ENCODE results near the gene ELAVL3.
A peak's percentile ranks its signal among the peaks of the same experiment; 100 is the strongest.

ELAVL3 gene

DNA sequence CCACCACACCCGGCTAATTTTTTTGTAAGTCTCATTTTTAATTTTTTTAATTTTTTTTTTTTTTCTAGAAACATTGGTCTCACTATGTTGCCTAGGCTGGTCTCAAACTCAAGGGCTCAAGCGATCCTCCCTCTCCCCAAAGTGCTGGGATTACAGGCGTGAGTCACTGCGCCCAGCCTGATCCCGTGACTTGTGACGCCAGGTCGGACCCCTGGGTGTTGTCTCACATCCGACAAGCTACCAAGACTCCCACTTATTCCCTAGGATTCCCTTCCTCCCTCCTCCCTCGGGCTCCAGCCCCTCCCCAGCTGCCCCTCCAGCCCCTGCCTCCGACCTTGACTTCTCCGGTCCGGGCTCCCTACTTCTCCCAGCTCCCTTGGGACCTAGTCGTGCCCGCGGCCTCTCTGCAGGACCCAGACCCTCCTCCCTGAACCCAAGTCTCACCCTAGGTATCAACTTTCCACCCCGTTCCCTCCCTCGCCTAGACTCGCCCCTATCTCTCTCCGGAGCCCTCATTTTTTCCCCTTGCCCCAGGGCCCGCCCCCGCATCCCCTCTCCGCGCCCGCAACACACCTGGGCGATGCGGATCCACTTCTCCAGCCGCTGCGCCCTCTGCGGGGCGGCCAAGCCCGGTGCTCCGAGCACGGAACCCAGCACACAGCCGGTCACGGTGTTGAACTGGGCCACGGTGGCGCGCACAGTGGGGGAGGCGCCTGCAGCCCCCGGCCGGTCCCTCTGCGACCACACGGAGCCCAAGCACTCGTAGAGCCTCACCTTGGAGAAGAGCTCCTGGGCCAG, 74.8 kb downstream of the ELAVL3 start:
- peak; percentile 52 to 60 for DNase-seq

DNA sequence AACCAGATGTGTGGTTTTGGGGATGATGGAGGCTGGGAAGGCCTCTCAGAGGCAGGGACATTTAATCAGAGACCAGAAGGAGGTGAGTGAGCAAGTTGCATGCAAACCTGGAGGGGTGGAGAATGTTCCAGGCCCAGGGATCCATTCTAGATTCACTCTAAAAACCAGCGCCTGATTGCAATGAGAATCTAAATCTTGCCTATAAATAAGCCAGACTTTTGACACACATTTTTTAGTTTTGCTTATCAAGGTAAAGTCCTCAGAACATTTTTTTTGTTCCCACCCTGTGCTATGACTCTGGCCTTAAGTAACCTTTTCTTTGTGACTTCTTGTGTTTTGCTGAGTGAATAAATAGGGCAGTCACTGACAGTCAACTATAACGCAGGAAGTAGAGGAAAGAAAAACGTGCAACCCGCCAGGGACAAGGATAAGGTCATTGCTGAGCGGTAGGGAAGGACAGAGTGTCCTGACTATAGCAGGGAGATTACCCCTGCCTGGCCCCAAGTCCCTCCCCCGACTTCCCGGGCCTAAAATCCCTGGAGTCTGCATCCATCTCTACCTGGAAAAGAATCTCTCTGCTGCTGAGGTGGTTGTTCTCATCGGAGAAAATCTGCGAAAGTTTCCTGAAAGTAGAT, 76.1 kb downstream of the ELAVL3 start:
- no peak for DNase-seq

DNA sequence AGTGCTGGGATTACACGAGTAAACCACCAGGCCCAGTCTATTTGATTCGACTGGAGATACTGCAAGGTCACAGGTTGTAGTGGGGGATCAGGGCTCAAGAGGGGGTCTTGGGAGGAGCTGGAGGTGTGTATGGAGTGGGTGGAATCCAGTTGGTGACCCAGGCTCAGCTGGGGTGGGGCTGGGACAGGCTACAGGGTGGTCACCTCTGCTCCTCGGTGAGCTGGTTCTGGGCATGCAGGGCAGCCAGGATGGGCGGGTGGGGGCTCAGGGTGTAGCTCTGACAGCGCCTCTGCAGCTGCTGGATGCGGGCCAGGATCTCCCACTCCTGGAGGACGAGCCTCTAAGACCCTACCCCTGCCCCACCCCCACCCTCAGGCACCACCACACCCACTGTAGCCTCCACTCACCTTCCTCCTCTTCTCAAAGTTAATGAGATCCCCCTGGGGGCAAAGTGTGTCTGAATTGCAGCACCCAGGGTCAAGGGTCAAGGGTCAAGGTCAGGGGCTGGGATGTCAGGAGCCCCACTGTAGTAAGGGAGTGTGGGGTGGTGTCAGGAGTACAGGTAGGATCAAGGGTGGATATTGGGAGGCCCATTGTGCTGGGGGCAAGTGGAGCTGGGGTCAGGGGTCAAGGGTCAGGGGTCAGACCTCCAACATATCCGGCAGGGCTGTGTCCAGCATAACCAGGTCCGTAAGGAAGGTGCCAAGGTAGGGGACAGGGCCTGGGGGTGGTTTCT, 78.9 kb downstream of the ELAVL3 start:
- no peak for DNase-seq
